ENCODE results near the gene CAMKMT.

DNA sequence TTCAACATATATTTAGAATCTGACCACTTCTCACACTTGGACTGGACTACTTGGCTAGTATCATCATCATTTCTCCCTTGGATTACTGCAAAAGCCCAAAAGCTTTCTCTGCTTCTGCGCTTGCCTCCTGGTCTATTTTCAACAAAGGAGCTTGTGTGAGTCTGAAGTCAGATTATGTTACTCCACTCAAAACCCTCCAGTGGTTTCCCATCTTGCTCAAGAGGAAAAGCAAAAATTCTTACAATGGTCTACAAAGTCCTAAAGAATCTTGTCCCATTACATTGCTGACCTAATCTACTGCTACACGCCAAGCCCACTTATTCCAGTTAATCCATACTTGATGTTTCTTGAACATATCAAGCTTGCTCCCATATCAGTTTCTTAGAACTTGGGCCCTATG is 10.1 kb upstream of the CAMKMT start:
- TF ChIP-seq, protein P1, sequence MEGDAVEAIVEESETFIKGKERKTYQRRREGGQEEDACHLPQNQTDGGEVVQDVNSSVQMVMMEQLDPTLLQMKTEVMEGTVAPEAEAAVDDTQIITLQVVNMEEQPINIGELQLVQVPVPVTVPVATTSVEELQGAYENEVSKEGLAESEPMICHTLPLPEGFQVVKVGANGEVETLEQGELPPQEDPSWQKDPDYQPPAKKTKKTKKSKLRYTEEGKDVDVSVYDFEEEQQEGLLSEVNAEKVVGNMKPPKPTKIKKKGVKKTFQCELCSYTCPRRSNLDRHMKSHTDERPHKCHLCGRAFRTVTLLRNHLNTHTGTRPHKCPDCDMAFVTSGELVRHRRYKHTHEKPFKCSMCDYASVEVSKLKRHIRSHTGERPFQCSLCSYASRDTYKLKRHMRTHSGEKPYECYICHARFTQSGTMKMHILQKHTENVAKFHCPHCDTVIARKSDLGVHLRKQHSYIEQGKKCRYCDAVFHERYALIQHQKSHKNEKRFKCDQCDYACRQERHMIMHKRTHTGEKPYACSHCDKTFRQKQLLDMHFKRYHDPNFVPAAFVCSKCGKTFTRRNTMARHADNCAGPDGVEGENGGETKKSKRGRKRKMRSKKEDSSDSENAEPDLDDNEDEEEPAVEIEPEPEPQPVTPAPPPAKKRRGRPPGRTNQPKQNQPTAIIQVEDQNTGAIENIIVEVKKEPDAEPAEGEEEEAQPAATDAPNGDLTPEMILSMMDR (IDR thresholded peaks at IDR 0.05), result no peak
- TF ChIP-seq POLR2A (IDR thresholded peaks at IDR 0.05), result no peak
